Heart right ventricle (tissue), 16 donors: Measurements from ENCODE around the gene MIR17HG. TPM values are rescaled to one million over a fixed set of nuclear protein-coding genes. Genes with fewer than 3 reads are reported as not detected.
A peak's percentile ranks its signal among the peaks of the same experiment; 100 is the strongest.

Experiments
- ATAC-seq, 8 donors: fragments of 200-7000 bp; cut with Tn5 transposase; one replicate each; pipeline ENCODE4 v1.9.1; 2020; ENCODE audit warnings: mild to moderate bottlenecking in 8 of 8, moderate library complexity in 8 of 8, moderate number of reproducible peaks in 1 of 8
- DNase-seq, 2 donors: peaks; one replicate each; pipeline ENCODE4 v3.0.0-alpha.2; 2020
- H3K27ac ChIP-seq, 10 donors: fragments of 200-600 bp; sonication (generic) in 2 of 10; one replicate each; pipeline versions ENCODE4 v1.5.0 to v1.8.0; 2020 to 2022; ENCODE audit warnings: mild to moderate bottlenecking in 3 of 10
- H3K27me3 ChIP-seq, 7 donors: fragments of 200-600 bp; one replicate each; pipeline ENCODE4 v1.8.0; 2021 to 2022; ENCODE audit warnings: mild to moderate bottlenecking in 2 of 7
- H3K36me3 ChIP-seq, 9 donors: fragments of 200-600 bp; sonication (generic) in 1 of 9; one replicate each; pipeline versions ENCODE4 v1.5.0 to v1.8.0; 2020 to 2022; ENCODE audit warnings: mild to moderate bottlenecking in 2 of 9
- H3K4me1 ChIP-seq, 9 donors: fragments of 200-600 bp; sonication (generic) in 1 of 9; one replicate each; pipeline versions ENCODE4 v1.5.0 to v1.8.0; 2020 to 2022; ENCODE audit warnings: mild to moderate bottlenecking in 4 of 9
- H3K4me3 ChIP-seq, 10 donors: fragments of 200-600 bp; sonication (generic) in 2 of 10; one replicate each; pipeline versions ENCODE4 v1.5.0 to v1.8.0; 2020 to 2022; ENCODE audit warnings: mild to moderate bottlenecking in 7 of 10, moderate library complexity in 2 of 10
- H3K9me3 ChIP-seq, 11 donors: fragments of 200-600 bp in 10 of 11; sonication (generic) in 2 of 11; one replicate each; pipeline versions ENCODE4 v1.5.0 to v1.8.0; 2013 to 2022; ENCODE audit warnings: mild to moderate bottlenecking in 2 of 11, control low read depth in 1 of 11, moderate library complexity in 1 of 11
- WGBS, 2 donors: extraction: QIAGEN DNeasy Blood & Tissue Kit; methylation state at CpG; one replicate each; pipeline ENCODE4 v1.1.7; 2013; ENCODE audit warnings: inconsistent platforms in 1 of 2; 5-methylcytosine and 5-hydroxymethylcytosine counted together
- intact Hi-C, 10 donors: fragments of 100-400 bp; cut with DNase I; formaldehyde crosslinking; loops; one replicate each; pipeline versions ENCODE4 v1.11.1 to v1.14.2; 2022
- long read RNA-seq, 3 donors: library from polyadenylated mRNA; unstranded; transcript quantifications; one replicate each; pipeline ENCODE4 v2.0.0, GENCODE V29; 2020 to 2021
- polyA plus RNA-seq, 2 donors: library from polyadenylated mRNA; stranded (reverse); fragments of 200-250 nt; gene quantifications; one replicate each; pipeline ENCODE4 v1.2.3, GENCODE V29; 2013
- total RNA-seq, 10 donors: library from RNA; stranded (reverse); fragmentation: NEBNext Ultra II Directional in 3 of 10; extraction: Animal tissue kit (Norgen Biotek cat#: 25700) in 3 of 10; gene quantifications; one replicate each; pipeline versions ENCODE4 v1.2.1 to v1.2.4, GENCODE V29; 2021 to 2023
- TF ChIP-seq, protein P1 (sequence below), 9 donors: fragments of 200-600 bp; sonication (generic) in 2 of 9; IDR thresholded peaks; one replicate each; pipeline versions ENCODE4 v1.5.0 to v1.8.0; 2021 to 2022; ENCODE audit warnings: antibody characterized with exemption in 9 of 9, mild to moderate bottlenecking in 5 of 9, moderate library complexity in 1 of 9
- donor health status: Arrhythmogenic right ventricular cardiomyopathy.
- donor health status: ischemic (EF 13 %, LVEDD 7.1; RV severe dilation, severe dysfunction).
- donor health status: healthy with polysubstance abuse.
- donor health status: DM: no; HTN: yes; CAD: no.
- donor health status: DM: no; HTN: no; CAD: no.
- donor health status: ischemic (EF 25% LVEDD 6.9; RV normal size, moderate dysfunction).
- donor health status: ischemic (EF 25% LVEDD 5.7; RV mildly dilated, moderate dysfunction).
- donor health status: healthy.
- donor health status: DM: yes; HTN: yes; CAD: no.
- donor health status: Ischemic cardiomyopathy.
- donor health status: ischemic (EF 35%, LVEDD 5.7; RV mildly dilated, moderate dysfunction).
- donor health status: nonischemic (EF 11% LVEDD 7.7; RV severe dilation, severe dysfunction).
- donor health status: DM: yes; HTN: yes; CAD: no.
- donor health status: PGD.
- donor health status: ischemic (EF 29% LVEDD 5.4; RV normal size, mild dysfunction).
- donor health status: nonischemic (EF 23%, LVEDD 6.1; RV moderate dilation, normal function).

MIR17HG gene
- total RNA-seq (1 to 10 TPM in 5 of 10 donors, under 1 TPM in 5; 0.53 to 2.9 (median 1.1) TPM), polyA plus RNA-seq (1 to 10 TPM in 1 of 2 donors, under 1 TPM in 1; 0.41 to 5.0 TPM)
- long read RNA-seq, donor 1, result 0 reads
- long read RNA-seq, donor 2, result 0 reads
- long read RNA-seq, donor 3, result 0 reads

GRCh38 chr13:91347202-91347995, at the start of gene MIR17HG:
TSS of gene MIR17HG (plus strand) at chr13:91347687.
- H3K27ac ChIP-seq, result peak within 1 kb of the TSS; percentile 79 to 99 (median 94)
- TF ChIP-seq, protein P1, sequence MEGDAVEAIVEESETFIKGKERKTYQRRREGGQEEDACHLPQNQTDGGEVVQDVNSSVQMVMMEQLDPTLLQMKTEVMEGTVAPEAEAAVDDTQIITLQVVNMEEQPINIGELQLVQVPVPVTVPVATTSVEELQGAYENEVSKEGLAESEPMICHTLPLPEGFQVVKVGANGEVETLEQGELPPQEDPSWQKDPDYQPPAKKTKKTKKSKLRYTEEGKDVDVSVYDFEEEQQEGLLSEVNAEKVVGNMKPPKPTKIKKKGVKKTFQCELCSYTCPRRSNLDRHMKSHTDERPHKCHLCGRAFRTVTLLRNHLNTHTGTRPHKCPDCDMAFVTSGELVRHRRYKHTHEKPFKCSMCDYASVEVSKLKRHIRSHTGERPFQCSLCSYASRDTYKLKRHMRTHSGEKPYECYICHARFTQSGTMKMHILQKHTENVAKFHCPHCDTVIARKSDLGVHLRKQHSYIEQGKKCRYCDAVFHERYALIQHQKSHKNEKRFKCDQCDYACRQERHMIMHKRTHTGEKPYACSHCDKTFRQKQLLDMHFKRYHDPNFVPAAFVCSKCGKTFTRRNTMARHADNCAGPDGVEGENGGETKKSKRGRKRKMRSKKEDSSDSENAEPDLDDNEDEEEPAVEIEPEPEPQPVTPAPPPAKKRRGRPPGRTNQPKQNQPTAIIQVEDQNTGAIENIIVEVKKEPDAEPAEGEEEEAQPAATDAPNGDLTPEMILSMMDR (IDR thresholded peaks at IDR 0.05), result no peak
- peaks cover 0 to 27% (median 0%) of the 10 kb centered on the region in 9 donors for H3K36me3 ChIP-seq
- ATAC-seq (peak; percentile 84 to 94 (median 90)), DNase-seq (peak; percentile 85 to 89)
- intact Hi-C loops, result no loop called here
- peak within 1 kb of the TSS; percentile 63 to 97 (median 76) for H3K4me3 ChIP-seq
- H3K27me3 ChIP-seq, result peaks cover 0 to 32% (median 0%) of the 10 kb centered on the region in 7 donors
- peaks cover 4 to 33% (median 20%) of the 10 kb centered on the region in 9 donors for H3K4me1 ChIP-seq
- H3K9me3 ChIP-seq, result no peaks in the 10 kb centered on the region
- 0% methylated on average over 91 to 103 of the region's 103 CpGs for WGBS, 2 donors

DNA sequence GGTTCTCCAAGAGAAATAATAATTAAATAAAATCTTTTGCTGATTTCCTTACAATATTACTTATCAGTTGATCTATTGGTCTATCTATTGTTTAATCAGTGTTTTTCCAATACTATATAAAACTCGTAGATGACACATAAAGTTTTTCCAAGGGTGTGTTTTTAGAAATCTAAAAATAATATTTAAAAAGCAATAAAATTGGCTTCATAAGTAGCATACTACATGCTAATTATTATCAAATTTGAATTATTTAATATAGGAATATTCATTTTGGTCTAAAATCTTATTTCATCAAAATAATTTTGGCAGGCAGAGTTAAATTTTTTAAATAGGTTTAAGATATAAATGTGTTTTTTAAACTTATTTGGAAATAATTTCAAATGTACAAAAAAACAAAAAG, 49.4 kb upstream of the MIR17HG start:
- Histone ChIP-seq H3K27ac (no peak overlapping the region), H3K4me3 (no peak overlapping the region), H3K27me3 (peaks cover 0 to 5% (median 0%) of the 10 kb centered on the region in 7 donors), H3K36me3 (no peaks in the 10 kb centered on the region), H3K9me3 (no peaks in the 10 kb centered on the region), H3K4me1 (no peaks in the 10 kb centered on the region)
- 74 to 78% methylated on average over 1 of the region's 1 CpG for WGBS, 2 donors
- TF ChIP-seq, protein P1 (IDR thresholded peaks at IDR 0.05), result no peak
- intact Hi-C loops, result no loop called here
- ATAC-seq (no peak), DNase-seq (no peak)

DNA sequence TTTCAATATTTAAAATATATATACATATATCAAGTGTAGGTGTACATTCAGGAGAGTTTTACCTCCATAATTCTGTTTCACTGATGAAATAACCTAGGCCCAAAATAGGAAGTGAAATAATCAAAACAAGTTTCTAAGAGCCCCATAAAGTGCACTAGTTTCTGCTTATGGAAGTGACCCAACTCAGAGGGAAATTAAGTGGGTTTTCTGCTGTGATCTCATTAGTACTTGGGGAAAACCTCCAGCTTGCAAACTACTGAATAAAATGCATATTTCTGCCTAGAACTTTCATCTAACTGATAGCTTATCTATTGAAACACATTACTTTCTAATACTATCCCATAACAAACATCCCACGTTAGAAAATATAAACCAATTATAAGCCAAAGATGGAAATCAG, 45.4 kb upstream of the MIR17HG start:
- 63 to 67% methylated on average over 1 of the region's 1 CpG for WGBS, 2 donors
- no peaks in the 10 kb centered on the region for H3K36me3 ChIP-seq

GRCh38 chr13:91303031-91303430, 44.5 kb upstream of the MIR17HG start:
- no peaks in the 10 kb centered on the region for H3K36me3 ChIP-seq
- no peaks in the 10 kb centered on the region for H3K9me3 ChIP-seq
- TF ChIP-seq, protein P1 (IDR thresholded peaks at IDR 0.05), result no peak
- no peaks in the 10 kb centered on the region for H3K4me1 ChIP-seq
- H3K27ac ChIP-seq, result no peak overlapping the region
- peaks cover 0 to 5% (median 0%) of the 10 kb centered on the region in 7 donors for H3K27me3 ChIP-seq
- intact Hi-C loops, result no loop called here
- WGBS, 2 donors, result 79 to 81% methylated on average over 5 of the region's 5 CpGs
- no peak overlapping the region for H3K4me3 ChIP-seq
- DNase-seq (no peak), ATAC-seq (no peak)

More for the DNA sequence above, 45.4 kb upstream of the MIR17HG start:
- Histone ChIP-seq H3K27me3 (peaks cover 0 to 5% (median 0%) of the 10 kb centered on the region in 7 donors), H3K4me1 (no peaks in the 10 kb centered on the region), H3K27ac (no peak overlapping the region), H3K4me3 (no peak overlapping the region), H3K9me3 (no peaks in the 10 kb centered on the region)
- intact Hi-C loops, result no loop called here
- ATAC-seq (no peak), DNase-seq (no peak)
- TF ChIP-seq, protein P1 (IDR thresholded peaks at IDR 0.05), result no peak
